DOHH2 (cell line): ENCODE data around the gene OR2B6.

Experiments used
- H3F3A ChIP-seq: fragments of 200-600 bp; sonication (generic), shearing (Covaris generic); 2 replicates; pipeline ENCODE4 v1.6.0; 2016; ENCODE audit warnings: antibody characterized with exemption, mild to moderate bottlenecking; ENCODE audit not compliant: control insufficient read depth, insufficient read depth
- H3K27ac ChIP-seq: fragments of 200-600 bp; sonication (generic); 2 replicates; pipeline ENCODE4 v1.5.1; 2014; ENCODE audit warnings: low read depth, mild to moderate bottlenecking, low read length, moderate library complexity
- H3K27me3 ChIP-seq: fragments of 200-600 bp; sonication (generic); 2 replicates; pipeline ENCODE4 v1.6.1; 2014; ENCODE audit warnings: mild to moderate bottlenecking, low read length, mixed read lengths; ENCODE audit not compliant: control insufficient read depth
- H3K36me3 ChIP-seq: fragments of 200-600 bp; sonication (generic); 2 replicates; pipeline ENCODE4 v1.6.1; 2014; ENCODE audit warnings: mild to moderate bottlenecking, low read length, moderate library complexity, mixed read lengths; ENCODE audit not compliant: control insufficient read depth
- H3K4me1 ChIP-seq: fragments of 200-600 bp; sonication (generic); 2 replicates; pipeline ENCODE4 v1.6.1; 2014; ENCODE audit warnings: mild to moderate bottlenecking, low read length, mixed read lengths; ENCODE audit not compliant: control insufficient read depth
- H3K4me2 ChIP-seq: fragments of 200-600 bp; sonication (generic); 2 replicates; pipeline ENCODE4 v1.6.0; 2014; ENCODE audit warnings: mild to moderate bottlenecking, low read length, moderate library complexity
- H3K4me3 ChIP-seq: fragments of 200-600 bp; sonication (generic); 2 replicates; pipeline ENCODE4 v1.5.1; 2014; ENCODE audit warnings: mild to moderate bottlenecking, low read length, mixed read lengths
- H3K79me2 ChIP-seq: fragments of 200-600 bp; sonication (generic); 2 replicates; pipeline ENCODE4 v1.6.1; 2014; ENCODE audit warnings: mild to moderate bottlenecking, low read length, mixed read lengths; ENCODE audit not compliant: control insufficient read depth
- H3K9me2 ChIP-seq: fragments of 200-600 bp; sonication (generic); replicated peaks from 2 replicates; pipeline ENCODE4 v1.6.1; 2014; ENCODE audit warnings: mild to moderate bottlenecking, low read length, mixed read lengths; ENCODE audit not compliant: control insufficient read depth
- H3K9me3 ChIP-seq: fragments of 200-600 bp; sonication (generic); 2 replicates; pipeline ENCODE4 v1.6.1; 2014; ENCODE audit warnings: antibody characterized with exemption, low read length, mixed read lengths; ENCODE audit not compliant: control insufficient read depth, insufficient read depth
- H4K20me1 ChIP-seq: fragments of 200-600 bp; sonication (generic); 2 replicates; pipeline ENCODE4 v1.6.0; 2014; ENCODE audit warnings: low read depth, mild to moderate bottlenecking, antibody characterized with exemption, low read length, moderate library complexity; ENCODE audit not compliant: control insufficient read depth, insufficient read depth
- CTCF ChIP-seq: fragments of 200-600 bp; sonication (generic); IDR thresholded peaks from one replicate; pipeline ENCODE4 v1.5.1; 2014; ENCODE audit warnings: antibody characterized with exemption, mild to moderate bottlenecking, low read depth, low read length; ENCODE audit not compliant: poor library complexity, severe bottlenecking
- EZH2phosphoT487 ChIP-seq: fragments of 200-600 bp; sonication (generic); IDR thresholded peaks from 2 replicates; pipeline ENCODE4 v1.6.1; 2017; ENCODE audit warnings: borderline replicate concordance, mild to moderate bottlenecking, antibody characterized with exemption, low read length, moderate library complexity, mixed read lengths

OR2B6 gene

GRCh38 chr6:27986928-27987725, 30.1 kb downstream of the OR2B6 start:
- Histone ChIP-seq H3K79me2 (no peaks in the 10 kb centered on the region), H3K9me2 (no peaks in the 10 kb centered on the region), H3K27me3 (no peaks in the 10 kb centered on the region), H3K4me2 (no peak overlapping the region), H3K4me1 (no peaks in the 10 kb centered on the region), H3K36me3 (no peaks in the 10 kb centered on the region), H3F3A (no peaks in the 10 kb centered on the region), H3K9me3 (no peaks in the 10 kb centered on the region), H3K4me3 (no peak overlapping the region), H4K20me1 (no peaks in the 10 kb centered on the region), H3K27ac (no peak overlapping the region)
- TF ChIP-seq EZH2phosphoT487 = no peak
- no peak for TF ChIP-seq CTCF

GRCh38 chr6:27994616-27995015, 37.6 kb downstream of the OR2B6 start:
- Histone ChIP-seq H3K79me2 (no peaks in the 10 kb centered on the region), H3K36me3 (no peaks in the 10 kb centered on the region), H3K27ac (no peak overlapping the region), H3K9me2 (no peaks in the 10 kb centered on the region), H3K4me3 (no peak overlapping the region), H3K27me3 (no peaks in the 10 kb centered on the region), H4K20me1 (no peaks in the 10 kb centered on the region), H3F3A (no peaks in the 10 kb centered on the region), H3K4me2 (no peak overlapping the region), H3K9me3 (no peaks in the 10 kb centered on the region), H3K4me1 (no peaks in the 10 kb centered on the region)
- TF ChIP-seq EZH2phosphoT487 (no peak), CTCF (no peak)

- H3K9me2 ChIP-seq = no peaks in the 10 kb centered on the region
- no peaks in the 10 kb centered on the region for H3K4me1 ChIP-seq
- no peak overlapping the region for H3K4me3 ChIP-seq
- no peaks in the 10 kb centered on the region for H3K36me3 ChIP-seq
- no peak overlapping the region for H3K4me2 ChIP-seq
- H3K79me2 ChIP-seq = no peaks in the 10 kb centered on the region
- H3F3A ChIP-seq = no peaks in the 10 kb centered on the region
- H3K9me3 ChIP-seq = no peaks in the 10 kb centered on the region
- no peaks in the 10 kb centered on the region for H4K20me1 ChIP-seq
- TF ChIP-seq EZH2phosphoT487 = no peak
- no peak for TF ChIP-seq CTCF
- H3K27me3 ChIP-seq = no peaks in the 10 kb centered on the region
- no peak overlapping the region for H3K27ac ChIP-seq
These were observed 43.5 kb downstream of the OR2B6 start for GRCh38 chr6:28000351-28001045.
